GM18873 (cell line): ENCODE results near the gene ARHGAP32.
"Not testable (repeated sequence)": the region's sequence is repeated elsewhere in the genome, so short reads cannot be mapped to it uniquely, and the experiment has no call there.

Experiments
- ATAC-seq: cut with Tn5 transposase; IDR thresholded peaks from one replicate; pipeline ENCODE4 v1.9.1; 2021; ENCODE audit warnings: mild to moderate bottlenecking, moderate library complexity, moderate number of reproducible peaks; ENCODE audit not compliant: unreplicated experiment, low FRiP score

ARHGAP32 gene

DNA sequence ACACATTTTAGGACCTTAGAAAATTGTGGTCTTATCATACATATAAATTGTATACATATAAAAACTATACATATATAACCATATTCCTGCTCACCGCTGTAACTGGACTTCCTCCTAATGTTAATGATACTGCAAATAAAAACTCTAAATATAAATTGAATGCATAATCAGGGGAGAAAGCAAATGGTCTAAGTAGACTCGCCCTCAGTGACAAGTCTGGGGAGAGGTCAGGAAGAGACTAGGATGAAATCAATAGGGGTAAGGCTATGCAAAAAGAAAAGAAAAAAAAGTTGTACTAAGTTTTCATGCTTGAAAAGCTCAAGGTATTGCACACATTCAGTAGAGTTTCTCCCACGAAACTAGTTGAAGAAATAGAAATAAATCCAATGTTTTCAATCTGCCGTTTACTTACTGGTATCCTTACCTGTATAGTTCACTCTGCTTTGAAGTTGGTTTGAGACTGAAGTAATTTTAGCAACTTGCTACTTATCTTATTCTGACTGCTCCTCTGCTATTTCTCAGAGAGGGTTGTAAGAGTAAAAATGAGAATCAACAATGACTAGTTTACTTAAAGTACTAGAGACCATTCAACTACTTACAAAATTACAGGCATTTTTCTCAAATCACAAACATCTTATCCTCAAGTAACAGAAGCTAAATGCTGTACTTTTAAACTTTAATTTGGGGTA is 12.2 kb upstream of the ARHGAP32 start:
- no peak for ATAC-seq

DNA sequence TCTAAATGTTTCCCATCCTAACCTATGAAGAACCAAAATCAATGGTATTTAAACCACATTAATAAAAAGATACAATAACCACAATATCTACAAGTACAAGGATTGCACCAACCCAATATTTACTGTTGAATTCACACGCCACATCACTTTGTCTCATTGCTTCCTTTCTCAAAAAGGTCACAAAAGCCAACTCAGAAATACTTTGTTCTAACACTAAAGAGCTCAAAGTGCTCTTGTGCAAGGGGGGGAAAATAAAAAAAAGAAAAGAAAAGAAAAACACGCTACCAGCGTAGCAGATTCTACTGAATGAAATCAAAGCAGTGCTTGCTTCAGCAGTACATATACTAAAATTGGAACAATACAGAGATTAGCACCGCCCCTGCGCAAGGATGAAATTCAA is 10.5 kb upstream of the ARHGAP32 start:
- no peak for ATAC-seq

DNA sequence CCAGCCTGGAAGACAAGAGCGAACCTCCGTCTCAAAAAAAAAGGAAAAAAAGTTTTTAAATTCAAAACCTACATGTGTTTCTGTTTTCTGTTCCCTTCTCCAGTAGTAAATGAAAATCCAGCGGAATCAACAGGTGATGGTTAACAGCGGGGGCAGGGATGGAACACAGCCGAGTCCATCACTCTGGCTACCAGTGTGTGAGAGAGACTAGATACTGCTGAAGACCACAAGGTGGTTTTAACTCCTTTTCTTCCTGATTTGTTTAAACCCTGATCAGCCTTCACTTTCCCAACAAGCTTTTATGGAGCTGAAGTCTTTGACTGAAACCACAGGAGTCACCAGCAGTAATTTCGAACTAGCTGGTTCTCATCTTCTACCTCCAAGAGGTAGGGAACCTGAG is 3.6 kb upstream of the ARHGAP32 start:
- ATAC-seq: no peak

DNA sequence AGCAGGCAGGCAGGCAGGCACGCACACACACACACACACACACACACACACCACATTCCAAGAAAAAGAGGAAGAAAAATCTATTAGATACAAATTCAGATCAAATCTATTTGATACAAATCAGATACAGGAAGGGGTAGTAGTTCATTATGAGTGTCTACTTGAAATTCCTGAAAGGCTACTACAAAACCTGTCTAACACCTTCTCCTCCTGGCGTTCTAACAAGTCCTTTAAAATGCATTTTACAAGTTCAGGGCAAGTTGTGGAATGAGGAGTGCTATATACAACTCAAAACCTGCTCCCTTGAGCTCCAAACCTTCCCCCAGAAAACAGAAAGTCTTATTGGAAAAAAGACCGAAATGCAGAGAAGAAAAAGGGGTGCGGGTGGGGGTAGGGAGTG is 476 bp downstream of the ARHGAP32 start:
- no peak for ATAC-seq

DNA sequence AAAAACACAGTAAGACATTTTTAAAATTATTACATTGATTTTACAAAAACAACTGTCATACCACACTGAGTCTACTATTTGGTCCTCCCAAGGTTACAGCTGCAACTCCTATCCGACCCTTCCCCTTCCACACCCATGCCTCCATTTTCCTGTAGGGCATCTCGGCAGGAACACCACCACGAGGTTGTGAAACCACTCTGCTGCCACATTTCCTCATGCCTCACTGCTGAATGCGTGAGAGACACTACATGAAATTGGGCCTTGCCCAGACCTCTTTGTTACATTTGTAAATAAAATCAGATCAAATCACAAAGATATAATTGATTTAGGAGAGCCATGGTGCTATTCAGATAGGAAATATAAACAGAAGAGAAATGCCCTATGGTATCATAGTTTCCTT is 2.0 kb downstream of the ARHGAP32 start:
- no peak for ATAC-seq

DNA sequence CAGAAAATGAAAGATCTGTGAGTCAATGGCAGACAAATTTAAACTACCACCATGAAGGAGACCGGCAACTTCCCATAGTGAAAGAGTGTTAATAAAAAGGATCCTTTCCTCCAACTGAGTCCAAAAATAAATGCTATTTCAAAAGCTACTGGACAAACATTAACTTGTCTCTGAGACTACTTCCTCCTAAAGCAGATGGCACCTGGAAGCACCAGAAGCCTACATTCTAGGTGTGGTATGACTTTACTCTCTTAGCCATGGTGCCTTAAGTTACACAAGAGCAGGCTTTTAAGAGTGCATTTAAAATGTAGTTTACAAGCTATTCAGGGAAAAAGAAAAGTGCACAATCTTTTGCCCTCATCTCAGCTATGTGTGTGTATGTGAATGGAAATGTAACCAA is 2.5 kb downstream of the ARHGAP32 start:
- ATAC-seq: no peak

DNA sequence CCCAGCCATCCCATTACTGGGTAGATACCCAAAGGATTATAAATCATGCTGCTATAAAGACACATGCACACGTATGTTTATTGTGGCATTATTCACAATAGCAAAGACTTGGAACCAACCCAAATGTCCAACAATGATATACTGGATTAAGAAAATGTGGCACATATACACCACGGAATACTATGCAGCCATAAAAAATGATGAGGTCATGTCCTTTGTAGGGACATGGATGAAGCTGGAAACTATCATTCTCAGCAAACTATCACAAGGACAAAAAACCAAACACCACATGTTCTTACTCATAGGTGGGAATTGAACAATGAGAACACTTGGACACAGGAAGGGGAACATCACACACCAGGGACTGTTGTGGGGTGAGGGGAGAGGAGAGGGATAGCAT is 7.0 kb downstream of the ARHGAP32 start:
- ATAC-seq: not testable (repeated sequence)

DNA sequence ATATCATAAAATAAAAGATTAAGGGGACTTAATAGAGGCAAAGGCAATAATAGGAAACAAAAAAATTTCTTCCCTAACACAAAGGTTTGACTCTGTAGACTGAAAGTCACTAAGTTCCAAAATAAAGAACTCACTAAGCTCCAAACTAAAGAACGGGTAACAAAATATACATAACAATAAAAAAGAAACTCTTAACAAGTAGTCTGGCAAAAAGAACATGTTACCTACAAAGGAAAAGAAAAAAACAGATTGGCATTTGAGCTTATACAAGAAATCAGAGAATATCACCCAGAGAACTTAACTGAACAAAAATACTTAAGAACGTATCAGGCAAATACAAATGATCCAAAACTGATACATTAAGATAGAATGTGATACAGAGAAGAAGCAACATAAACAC is 7.5 kb downstream of the ARHGAP32 start:
- ATAC-seq: no peak

DNA sequence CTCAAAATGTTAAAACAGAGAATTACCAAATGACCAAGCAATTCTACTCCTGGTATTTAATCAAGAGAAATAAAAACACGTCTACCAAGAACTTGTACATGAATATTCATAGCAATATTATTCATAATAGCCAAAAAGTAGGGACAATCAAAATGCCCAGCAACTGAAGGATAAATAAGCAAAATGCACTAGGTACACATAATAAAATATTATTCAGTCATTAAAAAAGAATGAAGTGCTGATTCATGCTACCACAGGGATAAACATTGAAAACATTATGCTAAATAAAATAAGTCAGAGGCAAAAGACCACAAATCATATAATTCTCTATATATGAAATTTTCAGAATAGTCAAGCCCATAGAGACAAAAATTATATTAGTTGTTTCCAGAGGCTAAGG is 24.8 kb downstream of the ARHGAP32 start:
- ATAC-seq: no peak

DNA sequence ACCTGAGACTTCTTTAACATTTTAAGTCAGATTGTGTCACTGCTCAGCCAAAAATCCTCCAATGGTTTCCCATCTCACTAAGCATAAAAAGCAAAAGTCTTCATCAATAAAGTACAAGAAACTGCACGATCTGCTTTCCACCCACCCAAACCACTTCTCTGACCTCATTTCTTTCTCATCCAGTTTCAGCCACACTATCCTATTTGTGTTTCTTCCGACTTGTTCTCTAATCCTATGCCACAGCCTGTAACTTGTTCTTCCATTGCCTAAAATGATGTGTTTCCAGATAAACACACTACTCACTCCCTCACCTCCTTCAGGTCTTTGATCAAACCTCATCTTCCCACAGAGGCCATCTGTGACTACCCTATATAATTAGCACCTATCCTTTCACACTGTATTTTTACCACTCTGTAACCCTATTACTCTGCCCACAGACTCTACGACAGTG is 28.4 kb downstream of the ARHGAP32 start:
- ATAC-seq: no peak

DNA sequence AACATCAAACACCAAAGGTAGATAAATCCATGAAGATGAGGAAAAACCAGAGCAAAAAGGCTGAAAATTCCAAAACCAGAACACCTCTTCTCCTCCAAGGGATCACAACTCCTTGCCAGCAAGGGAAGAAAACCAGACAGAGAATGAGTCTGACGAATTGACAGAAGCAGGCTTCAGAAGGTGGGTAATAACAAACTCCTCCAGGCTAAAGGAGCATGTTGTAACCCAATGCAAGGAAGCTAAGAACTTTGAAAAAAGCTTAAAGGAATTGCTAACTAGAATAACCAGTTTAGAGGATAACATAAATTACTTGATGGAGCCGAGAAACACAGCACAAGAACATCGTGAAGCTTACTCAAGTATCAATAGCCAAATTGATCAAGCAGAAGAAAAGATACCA is 35.0 kb downstream of the ARHGAP32 start:
- ATAC-seq: not testable (repeated sequence)

DNA sequence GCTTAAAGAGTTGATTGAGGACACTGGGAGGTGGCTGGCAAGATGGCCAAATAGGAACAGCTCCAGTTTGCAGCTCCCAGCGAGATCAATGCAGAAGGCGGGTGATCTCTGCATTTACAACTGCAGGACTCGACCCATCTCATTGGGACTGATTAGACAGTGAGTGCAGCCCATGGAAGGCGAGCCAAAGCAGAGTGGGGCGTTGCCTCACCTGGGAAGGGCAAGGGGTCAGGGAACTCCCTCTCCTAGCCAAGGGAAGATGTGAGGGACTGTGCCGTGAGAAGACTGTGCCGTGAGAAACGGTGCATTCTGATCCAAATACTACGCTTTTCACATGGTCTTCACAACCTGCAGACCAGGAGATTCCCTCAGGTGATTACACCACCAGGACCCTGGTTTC is 36.4 kb downstream of the ARHGAP32 start:
- no peak for ATAC-seq

DNA sequence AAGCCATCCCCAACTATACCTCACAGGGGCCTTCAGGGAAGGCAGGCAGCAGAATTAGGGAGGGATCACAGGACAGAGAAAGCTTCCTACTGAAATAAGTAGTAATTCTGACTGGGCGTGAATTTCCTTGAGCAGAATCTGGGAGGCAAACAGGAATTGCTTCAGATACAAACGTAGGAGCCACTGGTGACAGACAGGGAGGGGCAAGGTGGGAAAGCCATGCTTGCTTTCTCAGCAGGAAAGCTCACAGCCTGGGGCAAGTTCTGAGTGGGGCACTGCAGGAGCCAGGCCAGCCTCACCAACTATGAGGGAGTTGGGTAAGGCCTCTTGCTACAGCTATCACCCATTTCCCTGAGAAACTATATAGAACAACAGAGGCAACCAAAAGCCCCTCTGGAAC is 43.6 kb downstream of the ARHGAP32 start:
- ATAC-seq: no peak

DNA sequence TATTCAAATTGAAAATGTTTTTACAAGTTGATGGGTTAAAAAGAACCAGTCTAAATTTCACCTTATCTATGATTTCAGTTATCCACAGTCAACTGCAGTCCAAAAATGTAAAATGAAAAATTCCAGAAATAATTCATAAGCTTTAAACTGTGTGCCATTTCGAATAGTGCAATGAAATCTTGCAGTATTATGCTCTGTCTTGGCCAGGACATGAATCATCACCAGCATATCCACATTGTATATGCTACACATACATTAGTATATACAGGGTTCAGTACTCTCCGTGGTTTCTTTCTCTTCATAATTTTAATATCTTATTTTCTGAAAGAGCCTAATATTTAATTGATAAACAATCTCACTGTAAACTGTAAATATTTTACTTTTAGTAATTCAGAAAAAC is 45.9 kb downstream of the ARHGAP32 start:
- no peak for ATAC-seq

DNA sequence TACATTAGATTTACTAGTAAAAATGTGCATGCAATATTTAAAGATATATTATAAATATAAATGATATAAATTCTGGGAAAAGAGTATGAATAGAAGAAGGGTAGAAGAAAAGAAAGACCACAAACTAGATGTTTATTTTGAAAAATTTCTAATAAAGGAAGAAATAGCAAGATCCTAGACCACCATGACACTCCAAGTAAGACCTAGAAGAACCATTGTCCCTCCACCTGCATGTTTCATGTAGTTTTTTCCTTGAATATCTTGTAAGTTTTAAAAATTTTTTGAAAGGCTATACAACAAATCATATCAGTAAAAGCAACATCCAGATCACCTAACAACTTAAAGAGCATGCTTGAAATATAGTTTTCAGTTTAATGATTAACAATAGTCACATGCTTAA is 46.8 kb downstream of the ARHGAP32 start:
- no peak for ATAC-seq

DNA sequence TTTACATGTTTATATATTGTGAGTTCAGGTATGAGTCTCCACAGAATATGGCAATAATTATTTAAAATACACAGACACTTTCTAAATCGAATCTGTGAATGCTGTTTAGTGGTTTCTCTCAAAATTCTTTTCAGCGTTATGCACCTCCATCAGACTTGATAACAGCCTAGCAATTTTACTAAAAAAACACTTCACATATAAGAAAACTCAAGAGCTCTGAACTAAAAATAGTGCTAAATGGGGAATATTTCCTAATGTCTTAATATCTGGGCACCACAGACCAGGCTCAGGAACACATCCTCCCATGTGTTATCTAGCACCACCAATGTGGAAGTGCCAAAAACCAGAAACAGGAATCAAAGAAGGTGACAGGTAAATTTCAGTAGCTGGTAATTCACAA is 47.9 kb downstream of the ARHGAP32 start:
- no peak for ATAC-seq

DNA sequence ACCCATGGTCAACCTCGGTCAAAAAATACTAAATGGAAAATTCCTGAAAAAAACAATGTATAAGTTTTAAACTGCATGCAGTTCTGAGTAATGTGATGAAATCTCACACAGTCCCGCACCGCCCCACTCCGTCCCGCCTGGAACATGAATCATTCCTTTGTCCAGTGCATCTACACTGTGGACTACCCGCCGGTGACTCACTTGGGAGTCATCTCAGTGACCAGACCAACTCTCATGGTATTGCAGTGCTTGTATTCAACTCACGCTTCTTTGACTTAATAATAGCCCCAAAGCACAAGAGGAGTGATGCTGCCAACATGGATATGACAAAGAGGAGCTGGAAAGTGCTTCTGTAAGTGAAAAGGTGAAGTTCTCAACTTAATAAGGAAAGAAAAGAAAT is 48.8 kb downstream of the ARHGAP32 start:
- no peak for ATAC-seq

DNA sequence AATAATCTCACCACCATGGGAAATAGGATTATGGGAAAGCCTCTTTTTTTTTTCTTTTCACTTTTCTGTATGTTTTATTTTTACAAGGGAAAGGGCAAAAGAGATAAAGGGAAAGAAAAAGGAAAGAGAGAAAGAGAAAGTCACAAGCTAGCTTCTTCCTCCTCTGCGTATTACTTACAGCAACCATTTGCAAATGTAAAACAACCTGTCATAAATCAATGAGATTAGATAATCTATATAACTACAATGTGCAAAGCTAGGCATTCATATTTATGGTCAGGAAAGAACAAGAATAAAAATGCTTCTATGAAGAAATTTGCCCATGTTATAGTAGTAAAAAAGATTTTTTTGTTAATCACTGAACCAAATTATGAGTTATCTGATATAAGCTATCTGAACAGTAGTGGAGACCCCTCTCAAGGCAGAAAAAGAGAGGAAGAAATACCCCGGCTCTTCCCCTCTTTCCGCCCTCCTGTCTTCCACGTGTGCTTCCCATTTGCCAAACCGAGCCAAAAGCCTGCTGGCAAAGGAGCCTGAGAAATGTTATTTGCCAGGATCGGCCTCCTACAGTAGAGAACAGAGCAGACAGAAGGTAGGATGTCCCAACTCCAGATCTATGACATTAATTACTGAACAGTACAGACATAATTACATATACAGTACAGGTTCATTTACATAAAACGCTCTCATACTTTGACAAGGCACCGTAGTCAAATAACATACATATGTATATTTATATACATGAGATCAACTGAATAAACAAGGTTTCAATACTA is 50.2 kb downstream of the ARHGAP32 start:
- no peak for ATAC-seq

DNA sequence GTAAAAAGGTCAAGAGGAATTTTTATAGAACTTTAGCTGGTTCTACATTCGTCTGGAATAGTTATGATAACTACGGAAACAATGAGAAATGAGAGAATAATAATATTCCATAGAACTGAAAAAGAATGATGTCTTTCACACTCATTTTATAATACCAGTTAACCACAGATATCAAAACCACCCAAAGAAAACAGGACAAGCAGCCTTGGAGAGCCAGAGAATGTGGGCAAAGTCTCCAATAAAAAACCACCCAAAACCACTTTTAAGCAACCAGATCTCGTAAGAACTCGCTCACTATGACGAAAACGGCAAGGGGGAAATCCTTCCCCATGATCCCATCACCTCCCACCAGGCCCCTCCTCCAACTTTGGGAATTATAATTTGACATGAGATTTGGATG is 60.8 kb downstream of the ARHGAP32 start:
- ATAC-seq: no peak

DNA sequence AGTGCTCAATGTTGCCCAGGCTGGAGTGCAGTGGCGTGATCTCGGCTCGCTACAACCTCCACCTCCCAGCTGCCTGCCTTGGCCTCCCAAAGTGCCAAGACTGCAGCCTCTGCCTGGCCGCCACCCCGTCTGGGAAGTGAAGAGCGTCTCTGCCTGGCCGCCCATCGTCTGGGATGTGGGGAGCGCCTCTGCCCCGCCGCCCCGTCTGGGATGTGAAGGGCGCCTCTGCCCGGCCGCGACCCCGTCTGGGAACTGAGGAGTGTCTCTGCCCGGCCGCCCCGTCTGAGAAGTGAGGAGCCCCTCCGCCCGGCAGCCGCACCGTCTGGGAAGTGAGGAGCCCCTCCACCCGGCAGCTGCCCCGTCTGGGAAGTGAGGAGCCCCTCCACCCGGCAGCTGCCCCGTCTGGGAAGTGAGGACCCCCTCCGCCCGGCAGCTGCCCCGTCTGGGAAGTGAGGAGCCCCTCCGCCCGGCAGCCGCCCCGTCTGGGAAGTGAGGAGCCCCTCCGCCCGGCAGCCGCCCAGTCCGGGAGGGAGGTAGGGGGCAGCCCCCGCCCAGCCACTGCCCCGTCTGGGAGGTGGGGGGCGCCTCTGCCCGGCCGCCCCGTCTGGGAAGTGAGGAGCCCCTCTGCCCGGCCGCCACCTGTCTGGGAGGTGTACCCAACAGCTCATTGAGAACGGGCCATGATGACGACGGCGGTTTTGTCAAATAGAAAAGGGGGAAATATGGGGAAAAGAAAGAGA is 63.1 kb downstream of the ARHGAP32 start:
- ATAC-seq: not testable (repeated sequence)

DNA sequence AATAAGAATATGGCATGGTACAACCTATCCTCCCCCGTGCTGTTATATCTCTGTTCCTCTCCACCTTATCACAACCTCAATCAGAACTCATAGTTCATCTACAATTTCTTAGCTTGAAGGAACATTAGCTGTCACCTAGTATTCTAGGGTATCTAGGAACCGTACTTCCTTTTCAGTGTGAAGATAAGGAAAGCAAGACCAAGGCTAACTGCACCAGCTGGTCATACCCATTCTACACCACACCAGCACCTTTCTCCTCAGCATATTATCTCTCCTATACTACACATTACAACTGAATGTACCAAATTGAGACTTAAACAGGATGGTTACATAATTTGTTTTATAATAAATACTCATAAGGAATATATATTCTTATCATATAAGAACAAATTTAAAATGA is 73.1 kb downstream of the ARHGAP32 start:
- ATAC-seq: no peak
